Measurements from ENCODE around the gene MCAM. TPM values are rescaled to one million over a fixed set of nuclear protein-coding genes. Genes with fewer than 3 reads are reported as not detected.

Gene MCAM, protein sequence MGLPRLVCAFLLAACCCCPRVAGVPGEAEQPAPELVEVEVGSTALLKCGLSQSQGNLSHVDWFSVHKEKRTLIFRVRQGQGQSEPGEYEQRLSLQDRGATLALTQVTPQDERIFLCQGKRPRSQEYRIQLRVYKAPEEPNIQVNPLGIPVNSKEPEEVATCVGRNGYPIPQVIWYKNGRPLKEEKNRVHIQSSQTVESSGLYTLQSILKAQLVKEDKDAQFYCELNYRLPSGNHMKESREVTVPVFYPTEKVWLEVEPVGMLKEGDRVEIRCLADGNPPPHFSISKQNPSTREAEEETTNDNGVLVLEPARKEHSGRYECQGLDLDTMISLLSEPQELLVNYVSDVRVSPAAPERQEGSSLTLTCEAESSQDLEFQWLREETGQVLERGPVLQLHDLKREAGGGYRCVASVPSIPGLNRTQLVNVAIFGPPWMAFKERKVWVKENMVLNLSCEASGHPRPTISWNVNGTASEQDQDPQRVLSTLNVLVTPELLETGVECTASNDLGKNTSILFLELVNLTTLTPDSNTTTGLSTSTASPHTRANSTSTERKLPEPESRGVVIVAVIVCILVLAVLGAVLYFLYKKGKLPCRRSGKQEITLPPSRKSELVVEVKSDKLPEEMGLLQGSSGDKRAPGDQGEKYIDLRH
- total RNA-seq (10 to 100 TPM; 11.2 to 46.7 (median 19.6) TPM), polyA plus RNA-seq (10 to 100 TPM; 20.3 to 24.0 TPM)

GRCh38 chr11:119316729-119317591 lies at the start of gene MCAM:
MCAM (minus strand) TSS chr11:119317130; CDS start chr11:119317101, 29 bp downstream.
- no peak for FAIRE-seq
- Histone ChIP-seq H3K36me3 (no peaks in the 10 kb centered on the region), H3K4me3 (peak within 1 kb of the TSS; percentile 11 to 49 (median 26)), H3K27me3 (peaks cover 0 to 3% (median 0%) of the 10 kb centered on the region in 4 donors), H3K4me1 (peaks cover 0 to 12% (median 6%) of the 10 kb centered on the region in 3 donors), H3K9me3 (no peaks in the 10 kb centered on the region), H3K27ac (peak within 1 kb of the TSS in 3 of 4 donors; percentile 43 to 71 (median 69))
- ATAC-seq: peak in 3 of 4 donors; percentile 3 to 20 (median 5)
- intact Hi-C loops (cut with DNase I): no loop called here
- peak in 1 of 6 donors; percentile 79 for DNase-seq
- TF ChIP-seq, protein P1, sequence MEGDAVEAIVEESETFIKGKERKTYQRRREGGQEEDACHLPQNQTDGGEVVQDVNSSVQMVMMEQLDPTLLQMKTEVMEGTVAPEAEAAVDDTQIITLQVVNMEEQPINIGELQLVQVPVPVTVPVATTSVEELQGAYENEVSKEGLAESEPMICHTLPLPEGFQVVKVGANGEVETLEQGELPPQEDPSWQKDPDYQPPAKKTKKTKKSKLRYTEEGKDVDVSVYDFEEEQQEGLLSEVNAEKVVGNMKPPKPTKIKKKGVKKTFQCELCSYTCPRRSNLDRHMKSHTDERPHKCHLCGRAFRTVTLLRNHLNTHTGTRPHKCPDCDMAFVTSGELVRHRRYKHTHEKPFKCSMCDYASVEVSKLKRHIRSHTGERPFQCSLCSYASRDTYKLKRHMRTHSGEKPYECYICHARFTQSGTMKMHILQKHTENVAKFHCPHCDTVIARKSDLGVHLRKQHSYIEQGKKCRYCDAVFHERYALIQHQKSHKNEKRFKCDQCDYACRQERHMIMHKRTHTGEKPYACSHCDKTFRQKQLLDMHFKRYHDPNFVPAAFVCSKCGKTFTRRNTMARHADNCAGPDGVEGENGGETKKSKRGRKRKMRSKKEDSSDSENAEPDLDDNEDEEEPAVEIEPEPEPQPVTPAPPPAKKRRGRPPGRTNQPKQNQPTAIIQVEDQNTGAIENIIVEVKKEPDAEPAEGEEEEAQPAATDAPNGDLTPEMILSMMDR (IDR thresholded peaks at IDR 0.05): no peak
- 3 to 6% methylated on average over 59 to 74 of the region's 74 CpGs for WGBS, 2 donors

GRCh38 chr11:119365071-119365591 lies 48.2 kb upstream of the MCAM start:
- Histone ChIP-seq H3K36me3 (no peaks in the 10 kb centered on the region), H3K4me1 (peaks cover 41 to 49% (median 44%) of the 10 kb centered on the region in 3 donors), H3K27me3 (no peaks in the 10 kb centered on the region), H3K4me3 (no peak overlapping the region), H3K27ac (no peak overlapping the region), H3K9me3 (no peaks in the 10 kb centered on the region)
- peak in 1 of 6 donors; percentile 22 for DNase-seq
- TF ChIP-seq, protein P1 (IDR thresholded peaks at IDR 0.05): no peak
- no peak for ATAC-seq
- 78 to 84% methylated on average over 6 of the region's 6 CpGs for WGBS, 2 donors
- intact Hi-C loops (cut with DNase I): no loop called here
- no peak for FAIRE-seq

DNA sequence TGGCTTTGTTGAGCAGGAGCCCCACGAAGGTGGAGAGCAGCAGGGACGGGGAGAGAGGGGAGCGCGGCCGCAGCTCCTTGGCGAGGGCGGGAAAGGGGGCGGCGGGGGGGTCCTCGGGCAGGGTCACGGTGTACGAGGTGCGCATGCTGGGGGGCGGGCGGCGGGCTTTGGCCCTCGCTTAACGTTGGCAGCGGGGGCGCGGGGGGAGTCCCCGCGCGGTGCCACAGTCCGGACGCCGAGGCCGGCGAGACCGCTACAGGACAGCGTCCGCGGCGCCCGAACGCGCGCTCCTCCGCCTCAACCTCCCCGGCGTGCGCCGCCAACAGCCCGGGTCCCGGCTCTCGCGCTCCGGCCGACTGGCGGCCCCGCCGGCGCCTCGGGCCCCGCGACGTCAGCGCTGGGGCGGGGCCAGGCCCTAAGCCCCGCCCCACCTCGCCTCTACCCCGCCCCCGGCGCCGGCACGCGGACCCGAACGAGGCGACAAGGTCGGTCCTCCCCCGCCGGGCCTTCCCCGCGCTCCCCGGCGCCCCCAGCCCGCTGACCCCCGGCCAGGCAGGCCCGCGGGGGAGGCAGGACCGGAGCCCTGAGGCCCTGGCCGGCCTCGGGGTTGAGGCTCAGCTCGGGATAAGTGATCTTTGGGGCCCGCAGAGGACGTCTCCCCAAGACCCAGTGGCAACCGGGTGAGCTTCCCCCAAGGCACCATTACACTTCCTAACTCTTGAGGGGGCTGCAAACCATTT lies 47.1 kb upstream of the MCAM start:
- 3 to 8% methylated on average over 32 to 88 of the region's 88 CpGs for WGBS, 2 donors
- Histone ChIP-seq H3K9me3 (no peaks in the 10 kb centered on the region), H3K4me1 (peaks cover 35 to 40% (median 36%) of the 10 kb centered on the region in 3 donors), H3K27me3 (no peaks in the 10 kb centered on the region), H3K4me3 (peak overlapping the region; percentile 20 to 61 (median 46)), H3K27ac (peak overlapping the region; percentile 63 to 79 (median 74)), H3K36me3 (peaks cover 0 to 10% (median 3%) of the 10 kb centered on the region in 3 donors)
- peak; percentile 54 to 91 (median 73) for DNase-seq
- intact Hi-C loops (cut with DNase I): no loop called here
- TF ChIP-seq, protein P1 (IDR thresholded peaks at IDR 0.05): no peak
- ATAC-seq: peak; percentile 56 to 73 (median 63)
- FAIRE-seq: no peak

All from pancreas (tissue), 10 donors.